SIG-M5 treated with dmso at 0.1 percent for 504 hours (cell line): ENCODE data around the gene KCNJ13.
"Not testable (repeated sequence)": the region's sequence is repeated elsewhere in the genome, so short reads cannot be mapped to it uniquely, and the experiment has no call there.

Experiments
- DNase-seq: peaks from one replicate; lab custom pipeline; 2025; ENCODE audit not compliant: unreplicated experiment; lab: John Stamatoyannopoulos, UW

The KCNJ13 gene

GRCh38 chr2:232770207-232770606 is 6.2 kb downstream of the KCNJ13 start:
- DNase-seq, result no peak

- no peak for DNase-seq
Measured at GRCh38 chr2:232767866-232768265, 8.5 kb downstream of the KCNJ13 start.

DNA sequence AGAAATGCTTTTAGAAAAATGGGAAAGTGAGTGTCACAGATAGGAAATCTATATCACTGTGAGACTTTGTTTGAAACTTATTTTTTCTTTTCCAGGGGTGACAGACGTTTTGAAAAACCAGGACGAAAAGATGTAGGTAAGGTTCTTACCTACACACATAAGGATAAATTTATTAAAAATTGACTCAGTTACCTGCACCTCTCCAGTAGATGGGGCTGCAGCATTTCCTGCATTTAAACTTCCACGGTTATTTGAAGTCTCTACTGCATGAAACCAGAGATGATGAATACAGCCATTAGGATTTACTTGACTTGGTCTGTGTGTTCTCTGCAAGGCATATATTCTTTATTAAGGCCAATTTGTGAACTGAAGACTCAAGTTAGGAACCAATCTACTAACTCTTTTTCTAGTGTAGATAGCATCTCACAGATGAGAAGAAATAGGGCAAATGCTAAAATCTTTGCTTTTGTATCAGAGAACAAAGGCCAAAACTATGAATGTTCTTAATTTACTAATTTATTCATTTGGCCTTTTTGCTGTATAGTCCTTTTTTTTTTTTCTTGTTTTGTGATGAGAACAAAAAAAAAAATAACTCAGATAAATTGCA is 15.0 kb downstream of the KCNJ13 start:
- DNase-seq, result peak; percentile 40

DNA sequence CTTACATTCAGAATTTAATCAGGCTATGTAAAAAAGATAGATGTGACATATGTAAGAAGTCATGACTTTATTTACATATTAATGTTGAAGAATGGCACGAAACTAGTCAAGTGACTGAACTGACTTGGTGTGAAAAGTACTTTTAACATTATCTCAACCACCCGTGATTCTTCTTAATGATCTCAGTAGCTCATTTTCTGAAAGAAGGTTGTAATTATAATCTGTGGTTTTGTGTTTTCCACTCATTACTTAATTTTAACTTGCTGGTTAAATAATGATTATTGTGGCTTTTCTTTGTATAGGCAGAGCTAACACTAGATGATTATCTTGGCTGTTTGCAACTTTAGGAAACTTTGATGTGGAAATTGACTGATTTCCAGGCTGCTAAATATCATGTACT is 18.5 kb downstream of the KCNJ13 start:
- DNase-seq, result no peak

GRCh38 chr2:232750135-232750671 is 26.2 kb downstream of the KCNJ13 start:
- DNase-seq, result no peak

DNA sequence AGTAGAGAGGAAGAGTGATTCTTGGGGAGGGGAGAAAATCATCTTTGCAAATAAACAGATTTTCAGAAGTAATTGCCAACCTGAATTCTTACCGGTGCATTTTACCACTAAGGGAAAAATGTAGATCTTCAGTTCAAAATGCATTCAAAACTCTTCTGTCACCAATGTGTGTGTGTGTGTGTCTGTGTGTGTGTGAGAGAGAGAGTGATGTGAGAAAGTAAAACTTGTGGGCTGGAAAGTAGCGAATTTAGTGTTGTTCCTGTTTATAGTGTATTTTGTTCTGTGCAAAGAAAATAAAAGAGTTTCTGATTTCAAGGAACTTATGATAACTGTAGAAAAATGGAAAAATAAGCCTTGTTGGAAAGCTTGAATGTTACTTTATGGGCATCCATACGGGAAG is 27.0 kb downstream of the KCNJ13 start:
- no peak for DNase-seq

- no peak for DNase-seq
Measured at GRCh38 chr2:232748038-232748437, 28.3 kb downstream of the KCNJ13 start.

DNA sequence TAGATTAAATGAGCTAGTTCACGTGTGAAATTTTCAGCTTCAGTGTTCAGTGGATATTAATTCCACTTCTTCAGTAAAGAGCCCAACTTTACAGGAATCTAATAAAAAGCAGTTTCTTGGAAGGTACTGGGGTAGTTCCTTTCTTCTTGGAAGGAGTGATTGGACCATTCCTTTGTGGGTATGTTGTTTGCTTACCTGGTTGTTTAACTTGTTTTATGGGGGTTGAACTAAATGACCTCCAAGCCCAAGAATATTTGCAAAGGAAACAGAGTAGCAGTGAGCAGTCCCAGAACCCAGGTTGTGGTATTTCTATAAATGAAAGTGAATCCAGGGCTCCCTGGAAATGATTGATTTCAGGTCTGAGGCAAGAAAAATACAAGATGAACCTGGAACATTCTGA is 31.4 kb downstream of the KCNJ13 start:
- no peak for DNase-seq

DNA sequence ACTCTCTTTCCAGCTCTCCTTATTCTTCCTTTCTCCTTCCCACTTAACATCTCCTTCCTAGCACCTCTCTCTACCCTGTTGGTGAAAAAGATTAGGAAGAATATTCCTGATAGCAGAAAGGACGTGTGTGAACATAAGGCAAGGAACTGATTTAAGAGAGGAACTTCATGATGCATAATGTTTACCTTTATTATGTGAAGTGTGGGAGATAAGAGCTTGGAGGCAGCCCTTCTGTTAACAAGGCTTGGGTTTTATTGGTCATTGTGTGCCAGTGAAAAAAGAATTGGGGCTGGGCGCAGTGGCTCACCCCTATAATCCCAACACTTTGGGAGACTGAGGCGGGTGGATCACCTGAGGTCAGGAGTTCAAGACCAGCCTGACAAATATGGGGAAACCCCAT is 34.4 kb downstream of the KCNJ13 start:
- no peak for DNase-seq

DNA sequence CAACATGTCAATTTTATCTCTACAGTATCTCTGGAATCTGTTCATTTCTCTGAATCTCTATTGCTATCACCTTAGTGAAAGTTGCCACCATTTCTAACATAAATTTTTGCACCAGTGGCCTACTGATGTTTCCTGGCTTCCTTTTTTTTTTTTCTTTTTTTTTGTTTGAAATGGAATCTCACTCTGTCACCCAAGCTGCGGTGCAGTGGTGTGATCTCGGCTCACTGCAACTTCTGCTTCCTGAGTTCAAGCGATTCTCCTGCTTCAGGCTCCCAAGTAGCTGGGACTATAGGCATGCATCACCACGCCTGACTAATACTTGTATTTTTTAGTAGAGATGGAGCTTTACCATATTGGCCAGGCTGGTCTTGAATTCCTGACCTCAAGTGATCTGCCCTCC is 35.1 kb downstream of the KCNJ13 start:
- no peak for DNase-seq

DNA sequence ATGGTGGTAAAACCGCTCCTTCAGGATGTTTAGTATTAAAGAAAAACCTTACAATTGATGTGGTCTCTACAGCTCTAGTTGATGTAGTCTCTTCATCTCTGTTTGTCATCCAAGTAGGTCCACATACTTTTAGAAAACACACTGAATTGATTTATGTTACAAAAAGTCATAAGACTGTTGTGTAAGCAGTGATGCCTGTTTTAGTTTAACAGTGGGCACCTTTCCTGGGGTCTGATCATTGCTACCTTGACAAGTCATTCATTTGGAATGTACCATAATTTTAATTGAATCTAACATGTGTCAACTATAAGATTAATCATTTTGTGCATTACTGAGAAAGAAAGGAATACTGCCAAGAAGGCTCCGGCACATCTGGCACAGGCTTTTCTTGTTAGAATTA is 44.9 kb downstream of the KCNJ13 start:
- no peak for DNase-seq

- DNase-seq, result no peak
Measured at GRCh38 chr2:232728785-232729184, 47.6 kb downstream of the KCNJ13 start.

DNA sequence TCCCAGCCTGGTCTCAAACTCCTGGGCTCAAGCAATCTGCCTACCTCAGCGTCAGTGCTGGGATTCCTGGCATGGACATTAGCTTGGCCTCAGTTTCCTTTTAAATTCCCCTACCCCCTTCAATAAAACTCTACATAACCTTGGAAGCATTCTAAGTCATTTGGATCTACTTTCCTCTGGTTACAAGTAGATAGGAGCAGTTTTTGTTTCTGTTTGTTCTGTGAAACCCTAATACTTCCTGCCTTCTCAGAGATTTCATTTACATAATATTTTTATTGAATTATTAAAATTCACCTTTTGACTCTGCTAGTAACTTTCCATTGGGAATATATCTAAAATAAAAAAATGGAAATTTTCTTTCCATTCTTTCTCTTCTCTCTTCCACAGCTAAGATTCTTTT is 53.3 kb downstream of the KCNJ13 start:
- no peak for DNase-seq

DNA sequence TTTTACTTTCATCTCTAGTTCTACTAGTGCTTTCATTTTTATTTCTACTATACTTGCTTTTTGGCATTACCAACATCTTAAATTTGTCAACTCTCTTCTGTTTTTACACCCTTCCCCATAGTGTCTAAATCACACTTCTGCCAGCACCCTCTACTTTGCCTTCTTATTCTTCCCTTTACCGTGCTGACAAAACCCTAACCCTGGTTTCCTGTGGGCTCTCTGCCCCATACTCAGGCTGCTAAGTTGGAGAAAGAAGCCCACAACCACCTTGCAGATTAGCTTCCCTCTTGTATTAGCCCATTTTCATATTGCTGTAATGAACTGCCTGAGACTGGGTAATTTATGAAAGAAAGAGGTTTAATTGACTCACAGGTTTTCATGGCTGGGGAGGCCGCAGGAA is 54.5 kb downstream of the KCNJ13 start:
- no peak for DNase-seq

DNA sequence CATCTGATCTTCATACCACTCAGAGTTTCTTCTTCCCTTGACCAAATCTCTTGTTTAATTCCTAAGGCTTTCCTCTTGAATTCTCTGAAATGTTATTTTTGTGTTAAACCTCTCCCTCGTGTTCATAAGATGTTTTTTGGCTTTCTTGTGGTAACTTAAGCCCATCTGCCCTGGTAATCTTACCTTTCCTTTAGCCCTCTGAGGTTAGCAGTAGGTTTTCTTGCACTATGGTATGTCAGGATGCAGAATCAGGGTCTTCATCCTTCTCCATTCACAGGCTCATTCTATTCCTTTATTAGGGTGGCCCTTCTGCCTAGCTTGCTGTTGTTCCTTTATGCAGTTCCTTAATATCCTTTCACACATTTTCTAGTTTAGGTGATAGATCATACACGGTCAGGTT is 55.1 kb downstream of the KCNJ13 start:
- DNase-seq, result no peak

DNA sequence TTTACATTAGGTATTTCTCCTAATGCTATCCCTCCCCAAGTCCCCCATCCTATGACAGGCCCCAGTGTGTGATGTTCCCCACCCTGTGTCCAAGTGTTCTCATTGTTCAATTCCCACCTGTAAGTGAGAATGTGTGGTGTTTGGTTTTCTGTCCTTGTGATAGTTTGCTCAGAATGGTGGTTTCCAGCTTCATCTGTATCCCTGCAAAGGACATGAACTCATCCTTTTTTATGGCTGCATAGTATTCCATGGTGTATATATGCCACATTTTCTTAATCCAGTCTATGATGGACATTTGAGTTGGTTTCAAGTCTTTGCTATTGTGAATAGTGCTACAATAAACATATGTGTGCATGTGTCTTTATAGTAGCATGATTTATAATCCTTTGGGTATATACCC is 56.3 kb downstream of the KCNJ13 start:
- DNase-seq, result not testable (repeated sequence)
